H1 (cell line): Measurements from ENCODE around the gene OGFOD1.

ENCODE experiments used
- ASH2L ChIP-seq: fragments of 200-600, 300-600 bp; sonication (generic); IDR thresholded peaks from one replicate; pipeline ENCODE4 v1.7.1; 2017; ENCODE audit warnings: low read length
- ATF2 ChIP-seq: IDR thresholded peaks from 2 replicates; pipeline ENCODE4 v1.6.1; 2012; ENCODE audit warnings: low read length, inconsistent platforms
- CREB1 ChIP-seq: IDR thresholded peaks from 2 replicates; pipeline ENCODE4 v1.6.1; 2012; ENCODE audit warnings: inconsistent platforms
- CTBP2 ChIP-seq: IDR thresholded peaks from 2 replicates; pipeline ENCODE4 v1.7.0; 2011; ENCODE audit warnings: borderline replicate concordance, mild to moderate bottlenecking, moderate library complexity, mixed read lengths, low read length; ENCODE audit not compliant: insufficient read depth, insufficient read length
- CTCF ChIP-seq, 3 experiments: IDR thresholded peaks; 1 replicate in 2 of 3; 2 replicates in 1 of 3; pipeline versions ENCODE4 v1.5.1 to v1.6.1; 2011; ENCODE audit warnings: low read length in 3 of 3, mild to moderate bottlenecking in 3 of 3, inconsistent platforms in 2 of 3, low read depth in 1 of 3, moderate library complexity in 1 of 3; ENCODE audit not compliant: insufficient read depth in 1 of 3; ENCODE audit errors: control extremely low read depth in 1 of 3
- EP300 ChIP-seq, 2 experiments: IDR thresholded peaks; 1 replicate in 1 of 2; 2 replicates in 1 of 2; pipeline ENCODE4 v1.6.1; 2011 to 2012; ENCODE audit warnings: low read depth in 2 of 2, low read length in 2 of 2, mild to moderate bottlenecking in 2 of 2, borderline replicate concordance in 1 of 2, inconsistent platforms in 1 of 2, moderate library complexity in 1 of 2
- EZH2 ChIP-seq: fragments of 200-600 bp; sonication (generic); IDR thresholded peaks from 2 replicates; pipeline ENCODE4 v1.7.1; 2012; ENCODE audit warnings: low read depth, mild to moderate bottlenecking, moderate library complexity, low read length, inconsistent platforms; ENCODE audit not compliant: severe bottlenecking
- JUND ChIP-seq: IDR thresholded peaks from 2 replicates; pipeline ENCODE4 v1.6.1; 2011; ENCODE audit warnings: mild to moderate bottlenecking, improper control_type of control experiment, low read length
- POLR2A ChIP-seq, 2 experiments: IDR thresholded peaks; 1 replicate in 1 of 2; 2 replicates in 1 of 2; pipeline ENCODE4 v1.6.1; 2011; ENCODE audit warnings: low read depth in 2 of 2, low read length in 2 of 2, mild to moderate bottlenecking in 2 of 2; ENCODE audit errors: control extremely low read depth in 1 of 2
- SUZ12 ChIP-seq: fragments of 200-600 bp; sonication (generic); IDR thresholded peaks from 2 replicates; pipeline ENCODE4 v1.6.1; 2012; ENCODE audit warnings: mild to moderate bottlenecking, inconsistent platforms, low read length, moderate library complexity, mixed read lengths
- TF ChIP-seq, protein P1 (sequence below): IDR thresholded peaks from 2 replicates; pipeline ENCODE4 v1.6.1; 2011; ENCODE audit warnings: low read depth, mild to moderate bottlenecking, low read length; ENCODE audit not compliant: insufficient read depth

DNA sequence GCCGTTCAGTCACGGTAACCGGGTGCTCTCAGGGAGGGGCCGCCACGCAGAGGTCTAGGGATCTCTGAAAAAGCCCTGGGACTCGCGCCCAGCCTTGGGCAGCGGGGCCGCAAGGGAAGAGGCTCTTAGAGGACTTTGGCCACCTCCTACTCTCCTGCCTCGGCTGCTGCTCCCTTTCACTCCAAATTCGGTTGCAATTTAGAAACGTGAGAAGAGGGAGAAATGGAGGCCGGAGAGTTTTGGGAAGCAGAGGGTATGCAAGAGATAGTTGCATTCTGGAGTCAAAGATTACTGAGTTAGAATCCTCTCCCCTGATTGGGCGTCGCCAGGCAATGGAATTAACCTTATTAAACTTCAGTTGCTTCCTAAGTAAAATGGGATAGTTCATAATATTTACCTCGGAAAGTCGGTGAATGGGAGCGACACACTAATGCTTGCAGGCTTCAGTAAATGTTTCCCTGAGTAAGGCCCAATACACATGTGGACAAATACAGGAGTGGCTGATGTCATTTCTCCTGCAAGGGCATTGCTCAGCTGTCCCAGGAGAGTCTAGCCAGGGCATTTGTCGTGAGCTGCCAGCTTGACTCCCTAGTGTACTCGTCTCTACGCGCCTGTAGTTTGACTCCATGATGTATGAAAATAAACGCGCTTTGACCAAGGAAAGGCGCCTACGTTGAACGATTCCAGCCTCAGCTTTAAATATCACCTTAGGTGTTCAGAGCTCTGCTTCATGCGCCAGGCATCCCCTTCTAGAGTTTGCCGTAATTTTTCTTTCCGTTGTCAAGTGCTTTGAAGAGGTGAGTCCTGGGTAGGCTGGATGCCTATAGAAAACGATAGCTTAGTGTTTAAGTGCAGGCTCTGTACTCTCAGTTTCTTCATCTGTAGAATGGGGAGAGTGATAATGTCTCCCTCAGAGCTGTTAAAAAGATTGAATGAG, 667 bp downstream of the OGFOD1 start:
- TF ChIP-seq JUND (no peak), CREB1 (no peak), ASH2L (no peak), CTBP2 (no peak), EP300 (IDR thresholded peaks at IDR 0.05; ENCODE audit: borderline replicate concordance in 1 of 2, low read depth in 2 of 2, low read length in 2 of 2) (no peak), CTCF (IDR thresholded peaks at IDR 0.05; ENCODE audit: control extremely low read depth in 1 of 3, insufficient read depth in 1 of 3, low read depth in 1 of 3, low read length in 3 of 3) (no peak), SUZ12 (no peak), POLR2A (IDR thresholded peaks at IDR 0.05; ENCODE audit: control extremely low read depth in 1 of 2, low read depth in 2 of 2, low read length in 2 of 2) (peak in 1 of 2 experiments; percentile 58; a peak in 2 of 3 replicates), EZH2 (no peak), ATF2 (no peak)
- TF ChIP-seq, protein P1, sequence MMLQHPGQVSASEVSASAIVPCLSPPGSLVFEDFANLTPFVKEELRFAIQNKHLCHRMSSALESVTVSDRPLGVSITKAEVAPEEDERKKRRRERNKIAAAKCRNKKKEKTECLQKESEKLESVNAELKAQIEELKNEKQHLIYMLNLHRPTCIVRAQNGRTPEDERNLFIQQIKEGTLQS, result no peak
